Endodermal cell (in vitro differentiated cells): ENCODE results near the gene CDON. TPM values are rescaled to one million over a fixed set of nuclear protein-coding genes. Genes with fewer than 3 reads are reported as not detected.

ENCODE experiments used
- DNase-seq: peaks from one replicate; pipeline ENCODE4 v3.0.0-alpha.2; 2017
- H3K27ac ChIP-seq: 2 replicates; pipeline ENCODE4 v1.5.1; 2013; ENCODE audit warnings: mild to moderate bottlenecking, low read depth, low read length, moderate library complexity
- H3K27me3 ChIP-seq: 2 replicates; pipeline ENCODE4 v1.6.1; 2013; ENCODE audit warnings: mild to moderate bottlenecking, low read length, moderate library complexity; ENCODE audit not compliant: insufficient read depth, control insufficient read depth, poor library complexity, severe bottlenecking
- H3K36me3 ChIP-seq: 2 replicates; pipeline ENCODE4 v1.7.0; 2013; ENCODE audit warnings: mild to moderate bottlenecking, low read length, moderate library complexity; ENCODE audit not compliant: control insufficient read depth, insufficient read depth
- H3K4me1 ChIP-seq: one replicate; pipeline ENCODE4 v1.7.0; 2013; ENCODE audit warnings: low read length; ENCODE audit not compliant: control insufficient read depth, insufficient read depth
- H3K4me3 ChIP-seq: 2 replicates; pipeline ENCODE4 v1.5.1; 2013; ENCODE audit warnings: mild to moderate bottlenecking, low read length, moderate library complexity
- H3K9ac ChIP-seq: 2 replicates; pipeline ENCODE4 v1.6.1; 2013; ENCODE audit warnings: mild to moderate bottlenecking, low read length, moderate library complexity; ENCODE audit not compliant: poor library complexity, severe bottlenecking; ENCODE audit errors: extremely low read depth
- H3K9me3 ChIP-seq: 2 replicates; pipeline ENCODE4 v1.6.1; 2013; ENCODE audit warnings: mild to moderate bottlenecking, low read length, moderate library complexity; ENCODE audit not compliant: control insufficient read depth
- H3K27ac Mint-ChIP-seq: 2 replicates; pipeline ENCODE4 v1.8.0; 2020; ENCODE audit warnings: mixed read lengths
- H3K27me3 Mint-ChIP-seq: 2 replicates; pipeline ENCODE4 v1.8.0; 2021; ENCODE audit warnings: mild to moderate bottlenecking, mixed read lengths; ENCODE audit not compliant: insufficient read depth
- H3K36me3 Mint-ChIP-seq: 2 replicates; pipeline ENCODE4 v1.8.0; 2020; ENCODE audit warnings: low read depth, mixed read lengths
- H3K4me1 Mint-ChIP-seq: 2 replicates; pipeline ENCODE4 v1.8.0; 2020; ENCODE audit warnings: mixed read lengths
- H3K4me3 Mint-ChIP-seq: 2 replicates; pipeline ENCODE4 v1.8.0; 2020; ENCODE audit warnings: mild to moderate bottlenecking, moderate library complexity, mixed read lengths
- H3K9me3 Mint-ChIP-seq: 2 replicates; pipeline ENCODE4 v1.8.0; 2020; ENCODE audit warnings: mild to moderate bottlenecking, mixed read lengths
- CTCF ChIP-seq: fragments of 200-600 bp; sonication (generic); conservative IDR thresholded peaks from 2 replicates; pipeline ENCODE4 v1.5.0; 2021; ENCODE audit warnings: antibody characterized with exemption, mild to moderate bottlenecking
- WGBS, 2 experiments: methylation state at CpG; one replicate each; pipeline versions ENCODE4 v1.1.5 to v1.1.7; 2013; ENCODE audit warnings: missing lambda C conversion rate in 2 of 2, mixed read lengths in 1 of 2; ENCODE audit not compliant: insufficient coverage in 1 of 2, insufficient read length in 1 of 2; 5-methylcytosine and 5-hydroxymethylcytosine counted together
- total RNA-seq, 2 donors: library from RNA; stranded (reverse); fragmentation: NEBNext Ultra II Directional in 1 of 2; extraction: Animal tissue kit (Norgen Biotek cat#: 25700) in 1 of 2; gene quantifications; 2 replicates in 1 of 2; 3 replicates in 1 of 2; pipeline ENCODE4 v1.2.1, GENCODE V29; 2021

CDON gene
- total RNA-seq, 2 donors from 2014 or later: 19.2 to 24.5 TPM

GRCh38 chr11:125978778-125979407, 83.8 kb downstream of the CDON start:
- Mint-ChIP-seq H3K36me3 (peaks cover 8% of the 10 kb centered on the region), H3K4me1 (peaks cover 8% of the 10 kb centered on the region), H3K4me3 (no peak overlapping the region), H3K27me3 (no peaks in the 10 kb centered on the region), H3K27ac (no peak overlapping the region), H3K9me3 (no peaks in the 10 kb centered on the region)
- Histone ChIP-seq H3K27me3 (no peaks in the 10 kb centered on the region), H3K4me3 (no peak overlapping the region), H3K4me1 (no peaks in the 10 kb centered on the region), H3K36me3 (no peaks in the 10 kb centered on the region), H3K27ac (no peak overlapping the region), H3K9ac (no peak overlapping the region), H3K9me3 (no peaks in the 10 kb centered on the region)
- 96 to 100% methylated on average over 1 to 3 of the region's 3 CpGs for WGBS, 2 experiments
- no peak for TF ChIP-seq CTCF
- DNase-seq: no peak

GRCh38 chr11:125978181-125978716, 84.4 kb downstream of the CDON start:
- Mint-ChIP-seq H3K27ac (no peak overlapping the region), H3K36me3 (peaks cover 8% of the 10 kb centered on the region), H3K27me3 (no peaks in the 10 kb centered on the region), H3K4me3 (no peak overlapping the region), H3K4me1 (peaks cover 8% of the 10 kb centered on the region), H3K9me3 (no peaks in the 10 kb centered on the region)
- Histone ChIP-seq H3K36me3 (no peaks in the 10 kb centered on the region), H3K27ac (no peak overlapping the region), H3K9me3 (no peaks in the 10 kb centered on the region), H3K9ac (no peak overlapping the region), H3K4me1 (no peaks in the 10 kb centered on the region), H3K27me3 (no peaks in the 10 kb centered on the region), H3K4me3 (no peak overlapping the region)
- TF ChIP-seq CTCF: no peak
- no peak for DNase-seq
- whole genome bisulfite sequencing, 2 experiments: 93 to 100% methylated on average over 1 to 5 of the region's 6 CpGs

- Histone ChIP-seq H3K36me3 (no peaks in the 10 kb centered on the region), H3K9me3 (no peaks in the 10 kb centered on the region), H3K4me1 (no peaks in the 10 kb centered on the region), H3K27me3 (no peaks in the 10 kb centered on the region), H3K27ac (no peak overlapping the region), H3K4me3 (no peak overlapping the region), H3K9ac (no peak overlapping the region)
- Mint-ChIP-seq H3K9me3 (no peaks in the 10 kb centered on the region), H3K27me3 (no peaks in the 10 kb centered on the region), H3K27ac (no peak overlapping the region), H3K36me3 (peaks cover 5% of the 10 kb centered on the region), H3K4me3 (no peak overlapping the region), H3K4me1 (peaks cover 8% of the 10 kb centered on the region)
- DNase-seq: no peak
- WGBS, 2 experiments: 71 to 87% methylated on average over 1 to 3 of the region's 3 CpGs
- no peak for TF ChIP-seq CTCF
Observed at GRCh38 chr11:125977333-125977732, 85.3 kb downstream of the CDON start.
